Neural cell (in vitro differentiated cells): ENCODE results near the gene CCDC122.

Experiments
- EP300 ChIP-seq: fragments of 450-650 bp; conservative IDR thresholded peaks from 2 replicates; pipeline ENCODE4 v1.6.1; 2014; ENCODE audit warnings: antibody characterized with exemption, mild to moderate bottlenecking, moderate library complexity; ENCODE audit not compliant: poor library complexity, severe bottlenecking
- EZH2 ChIP-seq: fragments of 200-600, 300-800 bp; shearing (Covaris generic), sonication (generic); IDR thresholded peaks from 2 replicates; pipeline ENCODE4 v1.6.1; 2014; ENCODE audit warnings: antibody characterized with exemption, low read length, borderline replicate concordance, mild to moderate bottlenecking; ENCODE audit not compliant: insufficient read depth, poor library complexity, severe bottlenecking
- MXI1 ChIP-seq: fragments of 450-650 bp; conservative IDR thresholded peaks from 2 replicates; pipeline ENCODE4 v1.6.1; 2014; ENCODE audit warnings: antibody characterized with exemption, mild to moderate bottlenecking; ENCODE audit not compliant: poor library complexity, severe bottlenecking
- POLR2AphosphoS5 ChIP-seq: IDR thresholded peaks from 2 replicates; pipeline ENCODE4 v1.6.1; 2012
- RAD21 ChIP-seq: fragments of 450-650 bp; conservative IDR thresholded peaks from 2 replicates; pipeline ENCODE4 v1.6.1; 2014; ENCODE audit warnings: antibody characterized with exemption, mild to moderate bottlenecking, moderate library complexity
- TAF1 ChIP-seq: IDR thresholded peaks from 2 replicates; pipeline ENCODE4 v1.6.1; 2012; ENCODE audit warnings: low read depth
- TF ChIP-seq, protein P1 (sequence below): fragments of 450-650 bp; IDR thresholded peaks from 2 replicates; pipeline ENCODE4 v1.5.1; 2014; ENCODE audit warnings: antibody characterized with exemption, mild to moderate bottlenecking, moderate library complexity; ENCODE audit not compliant: poor library complexity, severe bottlenecking
- TF ChIP-seq, protein P2 (sequence below): IDR thresholded peaks from 2 replicates; pipeline ENCODE4 v1.6.1; 2012; ENCODE audit warnings: borderline replicate concordance

DNA sequence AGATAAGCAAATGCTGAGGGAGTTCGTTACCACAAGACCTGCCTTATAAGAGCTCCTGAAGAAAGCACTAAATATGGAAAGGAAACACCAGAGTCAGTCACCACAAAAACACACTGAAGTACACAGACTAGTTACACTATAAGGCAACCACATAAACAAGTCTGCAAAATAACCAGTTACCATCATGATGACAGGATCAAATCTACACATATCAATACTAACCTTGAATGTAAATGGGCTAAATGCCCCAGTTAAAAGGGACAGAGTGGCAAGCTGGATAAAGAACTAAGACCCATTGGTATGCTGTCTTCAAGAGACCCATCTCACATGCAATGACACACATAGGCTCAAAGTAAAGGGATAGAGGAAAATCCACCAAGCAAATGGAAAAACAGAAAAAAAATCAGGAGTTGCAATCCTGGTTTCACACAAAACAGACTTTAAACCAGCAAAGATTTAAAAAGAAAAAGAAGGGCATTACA is 26.6 kb downstream of the CCDC122 start:
- TF ChIP-seq MXI1 (no peak), EP300 (no peak), TAF1 (no peak), POLR2AphosphoS5 (no peak), EZH2 (no peak), RAD21 (no peak)
- TF ChIP-seq, protein P1, sequence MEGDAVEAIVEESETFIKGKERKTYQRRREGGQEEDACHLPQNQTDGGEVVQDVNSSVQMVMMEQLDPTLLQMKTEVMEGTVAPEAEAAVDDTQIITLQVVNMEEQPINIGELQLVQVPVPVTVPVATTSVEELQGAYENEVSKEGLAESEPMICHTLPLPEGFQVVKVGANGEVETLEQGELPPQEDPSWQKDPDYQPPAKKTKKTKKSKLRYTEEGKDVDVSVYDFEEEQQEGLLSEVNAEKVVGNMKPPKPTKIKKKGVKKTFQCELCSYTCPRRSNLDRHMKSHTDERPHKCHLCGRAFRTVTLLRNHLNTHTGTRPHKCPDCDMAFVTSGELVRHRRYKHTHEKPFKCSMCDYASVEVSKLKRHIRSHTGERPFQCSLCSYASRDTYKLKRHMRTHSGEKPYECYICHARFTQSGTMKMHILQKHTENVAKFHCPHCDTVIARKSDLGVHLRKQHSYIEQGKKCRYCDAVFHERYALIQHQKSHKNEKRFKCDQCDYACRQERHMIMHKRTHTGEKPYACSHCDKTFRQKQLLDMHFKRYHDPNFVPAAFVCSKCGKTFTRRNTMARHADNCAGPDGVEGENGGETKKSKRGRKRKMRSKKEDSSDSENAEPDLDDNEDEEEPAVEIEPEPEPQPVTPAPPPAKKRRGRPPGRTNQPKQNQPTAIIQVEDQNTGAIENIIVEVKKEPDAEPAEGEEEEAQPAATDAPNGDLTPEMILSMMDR = no peak
- TF ChIP-seq, protein P2, sequence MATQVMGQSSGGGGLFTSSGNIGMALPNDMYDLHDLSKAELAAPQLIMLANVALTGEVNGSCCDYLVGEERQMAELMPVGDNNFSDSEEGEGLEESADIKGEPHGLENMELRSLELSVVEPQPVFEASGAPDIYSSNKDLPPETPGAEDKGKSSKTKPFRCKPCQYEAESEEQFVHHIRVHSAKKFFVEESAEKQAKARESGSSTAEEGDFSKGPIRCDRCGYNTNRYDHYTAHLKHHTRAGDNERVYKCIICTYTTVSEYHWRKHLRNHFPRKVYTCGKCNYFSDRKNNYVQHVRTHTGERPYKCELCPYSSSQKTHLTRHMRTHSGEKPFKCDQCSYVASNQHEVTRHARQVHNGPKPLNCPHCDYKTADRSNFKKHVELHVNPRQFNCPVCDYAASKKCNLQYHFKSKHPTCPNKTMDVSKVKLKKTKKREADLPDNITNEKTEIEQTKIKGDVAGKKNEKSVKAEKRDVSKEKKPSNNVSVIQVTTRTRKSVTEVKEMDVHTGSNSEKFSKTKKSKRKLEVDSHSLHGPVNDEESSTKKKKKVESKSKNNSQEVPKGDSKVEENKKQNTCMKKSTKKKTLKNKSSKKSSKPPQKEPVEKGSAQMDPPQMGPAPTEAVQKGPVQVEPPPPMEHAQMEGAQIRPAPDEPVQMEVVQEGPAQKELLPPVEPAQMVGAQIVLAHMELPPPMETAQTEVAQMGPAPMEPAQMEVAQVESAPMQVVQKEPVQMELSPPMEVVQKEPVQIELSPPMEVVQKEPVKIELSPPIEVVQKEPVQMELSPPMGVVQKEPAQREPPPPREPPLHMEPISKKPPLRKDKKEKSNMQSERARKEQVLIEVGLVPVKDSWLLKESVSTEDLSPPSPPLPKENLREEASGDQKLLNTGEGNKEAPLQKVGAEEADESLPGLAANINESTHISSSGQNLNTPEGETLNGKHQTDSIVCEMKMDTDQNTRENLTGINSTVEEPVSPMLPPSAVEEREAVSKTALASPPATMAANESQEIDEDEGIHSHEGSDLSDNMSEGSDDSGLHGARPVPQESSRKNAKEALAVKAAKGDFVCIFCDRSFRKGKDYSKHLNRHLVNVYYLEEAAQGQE = no peak
